ENCODE measurements around the gene SLC19A3.
"Not testable (repeated sequence)": the region's sequence is repeated elsewhere in the genome, so short reads cannot be mapped to it uniquely, and the experiment has no call there.

SLC19A3 gene

GRCh38 chr2:227703280-227703732 is 14.5 kb downstream of the SLC19A3 start:
- no peak for DNase-seq (ENCODE audit: low read depth in 3 of 3)

DNA sequence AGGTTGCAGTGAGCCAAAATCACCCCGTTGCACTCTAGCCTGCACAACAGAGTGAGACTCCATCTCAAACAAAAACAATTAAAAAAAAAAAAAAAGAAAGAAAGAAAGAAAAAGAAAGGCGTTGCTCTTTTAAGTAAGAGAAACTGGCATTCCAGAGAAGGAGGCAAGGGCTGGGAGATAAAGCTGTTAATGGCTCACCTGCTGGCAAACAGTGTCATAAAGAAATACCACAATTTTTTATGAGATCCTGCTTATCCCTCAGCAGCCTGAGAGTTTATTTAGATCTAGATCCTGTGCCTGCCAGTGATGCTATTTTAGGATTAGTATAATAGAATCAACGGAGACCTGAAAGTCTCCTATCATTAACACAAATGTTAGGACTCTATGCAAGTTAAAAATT is 16.3 kb downstream of the SLC19A3 start:
- no peak for DNase-seq (ENCODE audit: low read depth in 3 of 3)

- DNase-seq (ENCODE audit: low read depth in 3 of 3): no peak
Observed at GRCh38 chr2:227696990-227697679, 20.7 kb downstream of the SLC19A3 start.

DNA sequence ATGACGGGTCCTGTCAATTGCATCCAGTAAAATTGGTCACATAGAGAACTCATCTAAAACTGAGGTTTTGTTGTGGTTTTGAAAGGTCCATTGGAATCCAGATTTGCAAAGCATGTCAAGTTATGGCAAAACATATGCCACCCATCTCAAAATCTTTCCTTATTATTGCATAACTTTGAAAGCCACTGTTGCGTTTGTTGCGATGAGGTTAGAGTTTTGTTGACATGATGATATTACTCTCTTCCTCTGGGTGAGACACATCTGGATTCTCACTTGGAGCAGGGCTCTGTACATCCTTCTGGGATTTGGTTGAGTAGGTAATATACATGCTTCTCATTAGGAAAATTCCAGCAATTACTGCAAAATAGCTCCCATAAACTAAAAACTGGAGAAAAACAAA is 30.6 kb downstream of the SLC19A3 start:
- no peak for DNase-seq (ENCODE audit: low read depth in 3 of 3)

GRCh38 chr2:227684258-227684657 is 33.6 kb downstream of the SLC19A3 start:
- no peak for DNase-seq (ENCODE audit: low read depth in 3 of 3)

GRCh38 chr2:227677928-227678327 is 39.9 kb downstream of the SLC19A3 start:
- DNase-seq (ENCODE audit: low read depth in 3 of 3): no peak

DNA sequence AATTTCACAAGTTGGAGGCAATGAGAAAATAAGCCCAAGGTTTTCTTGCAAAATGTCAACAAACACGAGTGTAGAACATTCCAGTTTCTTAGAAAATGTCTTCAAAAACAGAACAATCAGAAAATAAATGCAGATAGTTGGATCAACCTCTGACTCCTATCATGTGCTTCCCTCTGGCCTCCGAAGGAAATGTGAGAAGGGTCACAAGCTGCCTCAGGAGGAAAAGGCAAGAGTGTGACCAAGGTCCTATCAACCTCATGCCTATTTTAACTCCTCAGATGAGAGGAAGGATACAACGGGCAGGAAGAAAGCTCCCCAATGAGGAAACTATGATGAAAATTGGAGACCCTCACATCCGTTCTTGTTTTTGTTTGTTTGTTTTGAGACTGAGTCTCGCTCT is 43.3 kb downstream of the SLC19A3 start:
- no peak for DNase-seq (ENCODE audit: low read depth in 3 of 3)

DNA sequence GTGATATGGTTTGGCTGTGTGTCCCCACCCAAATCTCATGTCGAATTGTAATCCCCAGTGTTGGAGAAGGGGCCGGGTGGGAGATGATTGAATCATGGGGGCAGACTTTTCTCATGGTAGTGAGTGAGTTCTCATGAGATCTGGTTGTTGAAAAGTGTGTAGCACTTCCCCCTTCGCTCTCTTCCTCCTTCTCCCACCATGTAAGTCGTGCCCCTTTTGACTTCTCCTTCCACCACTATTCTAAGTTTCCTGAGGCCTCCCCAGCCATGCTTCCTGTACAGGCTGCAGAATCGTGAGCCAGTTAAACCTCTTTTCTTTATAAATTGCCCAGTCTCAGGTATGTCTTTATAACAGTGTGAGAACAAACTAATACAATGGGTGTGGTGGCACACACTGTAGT is 44.2 kb downstream of the SLC19A3 start:
- not testable (repeated sequence) for DNase-seq (ENCODE audit: low read depth in 3 of 3)

DNA sequence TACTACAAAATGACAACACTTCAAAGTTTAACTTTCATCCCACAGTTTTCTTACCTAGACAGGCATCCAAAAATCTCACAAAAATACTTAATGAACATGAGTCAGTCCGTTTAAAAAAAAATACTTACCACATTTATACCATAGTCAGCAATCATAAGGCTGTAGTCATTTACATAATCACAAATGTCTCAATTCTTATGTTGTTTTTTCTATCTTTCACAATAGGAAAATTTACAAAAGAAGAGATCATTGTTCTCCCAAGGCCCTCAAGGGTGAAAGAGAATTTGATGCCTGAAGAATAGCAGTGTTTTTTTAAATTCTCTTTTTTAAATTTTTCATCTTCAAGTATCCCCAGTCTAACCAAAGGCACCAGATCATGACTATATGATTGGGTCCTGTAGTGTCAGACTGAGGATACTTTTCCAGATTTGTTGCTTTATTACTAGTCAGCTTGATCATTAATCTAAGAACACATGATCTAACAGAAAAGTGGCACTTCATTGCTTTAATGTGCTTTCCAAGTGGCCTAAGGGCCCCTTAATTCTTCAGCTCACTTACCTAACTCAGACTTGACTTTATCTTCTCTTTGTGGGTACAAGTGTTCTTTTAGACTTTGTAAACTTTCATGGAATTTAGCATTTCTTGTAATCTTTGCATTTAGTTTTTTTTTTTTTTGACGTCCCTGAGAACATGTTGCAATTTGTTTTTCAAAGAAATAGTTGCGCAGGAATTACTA is 46.5 kb downstream of the SLC19A3 start:
- DNase-seq (ENCODE audit: low read depth in 3 of 3): no peak

- DNase-seq (ENCODE audit: low read depth in 3 of 3): not testable (repeated sequence)
Observed at GRCh38 chr2:227666631-227667170, 51.1 kb downstream of the SLC19A3 start, which contains the start of gene SCYGR5. Gene SCYGR5, plus strand, starts transcription at chr2:227666804. Its CDS starts 0 bp downstream, at chr2:227666804.

GRCh38 chr2:227665189-227665940 is 52.5 kb downstream of the SLC19A3 start:
- DNase-seq (ENCODE audit: low read depth in 3 of 3): no peak

- DNase-seq (ENCODE audit: low read depth in 3 of 3): no peak
Observed at GRCh38 chr2:227661827-227662226, 56.0 kb downstream of the SLC19A3 start.

DNA sequence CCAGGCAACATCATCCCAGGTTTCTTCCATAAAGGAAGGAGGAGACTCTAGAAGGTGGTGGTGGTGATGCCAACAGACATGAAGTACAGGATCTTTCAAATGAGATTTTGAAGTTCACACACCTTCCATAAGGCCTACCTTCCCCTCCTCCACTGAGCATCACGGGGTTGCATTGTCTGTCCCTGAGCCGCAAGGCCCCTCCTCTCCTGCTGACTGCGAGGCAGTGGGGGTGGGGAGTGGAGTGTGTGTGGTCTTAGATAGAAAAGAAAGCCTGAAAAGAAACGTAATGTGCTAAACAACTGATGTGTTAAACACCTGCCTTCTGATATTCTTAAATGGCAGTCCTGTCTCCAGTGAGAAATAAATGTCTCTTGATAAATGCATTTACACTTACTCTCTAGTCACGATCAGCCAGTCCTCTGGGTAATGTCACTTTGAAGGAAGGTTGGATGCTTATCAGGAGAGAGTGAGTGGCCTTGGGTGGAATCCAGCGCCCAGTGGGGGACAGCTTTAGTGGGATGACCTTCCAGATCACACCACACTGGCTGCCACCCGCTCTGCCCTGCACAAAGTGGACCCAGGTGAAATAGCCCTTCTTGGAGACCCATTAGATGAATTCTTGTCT is 56.7 kb downstream of the SLC19A3 start:
- no peak for DNase-seq (ENCODE audit: low read depth in 3 of 3)

GRCh38 chr2:227657199-227657845 is 60.5 kb downstream of the SLC19A3 start:
- DNase-seq (ENCODE audit: low read depth in 3 of 3): no peak

GRCh38 chr2:227655454-227655853 is 62.4 kb downstream of the SLC19A3 start:
- peak in 1 of 3 donors; percentile 1 for DNase-seq (ENCODE audit: low read depth in 3 of 3)

DNA sequence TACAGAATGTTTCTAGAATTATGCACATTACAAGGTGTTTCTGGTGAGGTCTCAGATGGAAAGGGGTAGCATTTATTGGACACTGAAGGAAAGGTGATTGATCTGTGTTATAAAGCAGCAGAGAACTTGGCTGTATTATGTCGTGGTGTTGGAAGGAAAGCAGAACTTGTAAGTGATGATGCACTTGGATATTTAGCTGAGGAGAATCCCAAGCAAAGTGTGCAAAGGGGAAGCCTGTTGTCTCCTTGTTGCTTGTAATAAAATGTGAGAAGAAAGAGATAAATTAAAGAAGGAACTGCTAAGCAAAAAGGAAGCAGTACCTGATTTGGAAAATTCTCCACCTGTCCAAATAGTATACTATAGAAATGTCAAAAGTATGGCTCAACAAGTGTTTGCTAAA is 63.4 kb downstream of the SLC19A3 start:
- no peak for DNase-seq (ENCODE audit: low read depth in 3 of 3)

- no peak for DNase-seq (ENCODE audit: low read depth in 3 of 3)
Observed at GRCh38 chr2:227653419-227653818, 64.4 kb downstream of the SLC19A3 start.

- DNase-seq (ENCODE audit: low read depth in 3 of 3): no peak
Observed at GRCh38 chr2:227643990-227644551, 73.8 kb downstream of the SLC19A3 start.

GRCh38 chr2:227642656-227643055 is 75.2 kb downstream of the SLC19A3 start:
- DNase-seq (ENCODE audit: low read depth in 3 of 3): no peak

- DNase-seq (ENCODE audit: low read depth in 3 of 3): no peak
Observed at GRCh38 chr2:227634201-227634600, 83.6 kb downstream of the SLC19A3 start.

All from stimulated activated CD4-positive, alpha-beta T cell treated with anti-CD3 and anti-CD28 coated beads, TNF-alpha, amount 100 ng/mL, for 48 hours (primary cell).